M059J (cell line): Measurements from ENCODE around the gene SHROOM3. TPM values are rescaled to one million over a fixed set of nuclear protein-coding genes. Genes with fewer than 3 reads are reported as not detected.

ENCODE experiments used
- DNase-seq: peaks from one replicate; pipeline ENCODE4 v3.0.0-alpha.2; 2012; ENCODE audit warnings: low read depth
- total RNA-seq: library from RNA; depleted of rRNA; stranded (reverse); fragments of >200 nt; shearing (Covaris generic); gene quantifications from 2 replicates; pipeline ENCODE4 v1.2.3, GENCODE V29; 2014

Gene SHROOM3
- total RNA-seq, 1 experiment from 2014 or later, result 15.7 TPM

- DNase-seq, result no peak
Measured at GRCh38 chr4:76494243-76494642, 59.2 kb downstream of the SHROOM3 start.

GRCh38 chr4:76494871-76495590, 60.0 kb downstream of the SHROOM3 start:
- no peak for DNase-seq

GRCh38 chr4:76498550-76498949, 63.5 kb downstream of the SHROOM3 start:
- DNase-seq, result no peak

GRCh38 chr4:76499461-76499860, 64.4 kb downstream of the SHROOM3 start:
- no peak for DNase-seq

GRCh38 chr4:76502886-76503285, 67.9 kb downstream of the SHROOM3 start:
- no peak for DNase-seq

- DNase-seq, result peak; percentile 62
Measured at GRCh38 chr4:76504613-76505465, 69.8 kb downstream of the SHROOM3 start.

GRCh38 chr4:76511947-76512346, 76.9 kb downstream of the SHROOM3 start:
- DNase-seq, result no peak

GRCh38 chr4:76513482-76513881, 78.5 kb downstream of the SHROOM3 start:
- peak; percentile 18 for DNase-seq

- no peak for DNase-seq
Measured at GRCh38 chr4:76514087-76514486, 79.1 kb downstream of the SHROOM3 start.

GRCh38 chr4:76515975-76516843, 81.2 kb downstream of the SHROOM3 start:
- no peak for DNase-seq

- DNase-seq, result peak; percentile 53
Measured at GRCh38 chr4:76518241-76518640, 83.2 kb downstream of the SHROOM3 start.

- no peak for DNase-seq
Measured at GRCh38 chr4:76523593-76523992, 88.6 kb downstream of the SHROOM3 start.

- DNase-seq, result no peak
Measured at GRCh38 chr4:76525751-76526150, 90.7 kb downstream of the SHROOM3 start.

GRCh38 chr4:76526585-76526990, 91.6 kb downstream of the SHROOM3 start:
- no peak for DNase-seq

GRCh38 chr4:76527666-76528065, 92.6 kb downstream of the SHROOM3 start:
- no peak for DNase-seq

GRCh38 chr4:76531597-76531996, 96.6 kb downstream of the SHROOM3 start:
- DNase-seq, result no peak

- DNase-seq, result no peak
Measured at GRCh38 chr4:76532805-76533204, 97.8 kb downstream of the SHROOM3 start.

GRCh38 chr4:76533314-76533713, 98.3 kb downstream of the SHROOM3 start:
- DNase-seq, result no peak

GRCh38 chr4:76535603-76536372, 100.8 kb downstream of the SHROOM3 start:
- DNase-seq, result peak; percentile 91

GRCh38 chr4:76536373-76536689, 101.3 kb downstream of the SHROOM3 start:
- no peak for DNase-seq

- no peak for DNase-seq
Measured at GRCh38 chr4:76538296-76538695, 103.3 kb downstream of the SHROOM3 start.
